C1 segment of cervical spinal cord (tissue), 14 donors: Measurements from ENCODE around the gene TIMM23.
"Not testable (repeated sequence)": the region's sequence is repeated elsewhere in the genome, so short reads cannot be mapped to it uniquely, and the experiment has no call there.

Source experiments
- DNase-seq, 14 donors: peaks; one replicate each; lab custom pipeline; 2025; lab: John Stamatoyannopoulos, UW

Gene TIMM23

GRCh38 chr10:45997557-45997956 is 25.3 kb downstream of the TIMM23 start:
- DNase-seq, result no peak

DNA sequence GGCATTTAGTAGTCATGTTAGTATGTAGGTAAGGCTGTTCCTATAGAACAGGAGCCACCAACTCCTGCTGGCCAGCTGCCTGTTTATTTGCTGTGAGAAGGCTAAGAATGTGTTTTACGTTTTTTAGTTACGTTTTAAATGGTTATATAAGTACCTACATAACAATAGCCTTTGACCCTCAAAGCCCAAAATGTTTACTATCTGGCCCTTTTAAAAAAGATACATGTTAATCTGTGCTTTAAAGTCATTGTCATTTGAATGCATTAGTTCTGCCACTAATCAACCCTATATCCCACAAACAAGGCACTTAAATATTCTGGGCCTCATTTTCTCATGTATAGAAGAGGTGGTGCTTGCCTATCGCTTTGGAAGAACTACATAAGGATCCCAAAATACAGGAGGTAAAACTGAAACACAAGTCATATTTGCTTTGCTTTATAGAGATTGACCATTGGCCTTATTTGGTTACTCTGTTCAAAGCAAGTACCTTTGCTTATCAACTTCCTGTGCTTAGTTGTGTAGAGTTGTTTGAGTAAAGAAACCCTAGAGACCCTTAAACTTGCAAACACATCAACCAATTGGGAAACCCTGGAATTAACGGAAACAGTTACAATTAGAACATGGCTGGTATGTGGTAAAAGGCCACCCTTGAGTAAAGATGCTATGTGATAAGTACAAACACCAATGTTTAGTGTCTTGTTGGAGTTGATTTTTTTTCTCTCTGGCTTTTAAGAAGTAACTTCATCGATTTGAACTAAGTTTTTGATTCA is 25.9 kb downstream of the TIMM23 start:
- no peak for DNase-seq

GRCh38 chr10:45999955-46000354 is 27.7 kb downstream of the TIMM23 start:
- not testable (repeated sequence) for DNase-seq

DNA sequence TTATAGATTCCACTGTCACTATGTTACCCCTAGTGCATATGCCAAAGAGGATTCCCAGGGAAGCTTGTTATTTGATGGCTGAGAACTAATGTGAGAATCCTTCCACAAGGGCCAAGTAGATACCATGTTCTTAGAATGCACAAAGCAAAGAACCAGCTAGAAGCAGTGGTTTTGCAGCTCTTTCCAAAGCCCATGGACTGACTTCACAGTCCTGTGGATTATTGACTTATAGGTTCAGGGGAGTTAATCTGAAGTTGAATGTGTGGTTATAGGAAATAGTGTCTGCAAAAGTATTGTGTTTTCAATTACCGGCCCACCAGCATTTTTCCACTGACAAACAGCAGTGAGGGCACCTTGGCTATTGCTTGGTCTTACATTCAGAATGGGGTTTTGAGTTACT is 28.2 kb downstream of the TIMM23 start:
- no peak for DNase-seq

GRCh38 chr10:46001187-46001756 is 29.0 kb downstream of the TIMM23 start:
- DNase-seq, result no peak

DNA sequence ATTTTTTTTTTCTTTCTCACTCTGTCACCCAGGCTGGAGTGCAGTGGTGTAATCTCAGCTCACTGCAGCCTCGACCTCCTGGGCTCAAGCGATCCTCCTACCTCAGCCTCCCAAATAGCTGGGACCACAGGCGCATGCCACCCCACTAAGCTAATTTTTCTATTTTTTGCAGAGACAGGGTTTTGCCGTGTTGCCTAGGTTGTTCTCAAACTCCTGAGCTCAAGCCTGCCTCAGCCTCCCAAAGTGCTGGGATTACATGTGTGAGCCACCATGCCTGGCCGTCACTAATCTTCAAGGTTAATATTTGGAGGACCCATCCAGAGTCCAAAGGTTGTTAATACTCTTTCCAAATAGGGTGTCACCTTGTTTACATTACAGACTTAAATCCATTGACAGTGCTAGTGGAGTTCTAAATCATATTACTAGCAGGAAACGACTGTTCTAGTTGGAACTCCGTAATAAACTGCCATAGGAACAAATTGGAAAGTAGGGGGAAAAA is 29.9 kb downstream of the TIMM23 start:
- not testable (repeated sequence) for DNase-seq

GRCh38 chr10:46002916-46003693 is 30.8 kb downstream of the TIMM23 start:
- no peak for DNase-seq

GRCh38 chr10:46004963-46005362 is 32.7 kb downstream of the TIMM23 start:
- DNase-seq, result no peak

- DNase-seq, result no peak
Measured at GRCh38 chr10:46005383-46005782, 33.1 kb downstream of the TIMM23 start.

- DNase-seq, result no peak
Measured at GRCh38 chr10:46006219-46006618, 33.9 kb downstream of the TIMM23 start.

- DNase-seq, result no peak
Measured at GRCh38 chr10:46012746-46013145, 40.5 kb downstream of the TIMM23 start.

DNA sequence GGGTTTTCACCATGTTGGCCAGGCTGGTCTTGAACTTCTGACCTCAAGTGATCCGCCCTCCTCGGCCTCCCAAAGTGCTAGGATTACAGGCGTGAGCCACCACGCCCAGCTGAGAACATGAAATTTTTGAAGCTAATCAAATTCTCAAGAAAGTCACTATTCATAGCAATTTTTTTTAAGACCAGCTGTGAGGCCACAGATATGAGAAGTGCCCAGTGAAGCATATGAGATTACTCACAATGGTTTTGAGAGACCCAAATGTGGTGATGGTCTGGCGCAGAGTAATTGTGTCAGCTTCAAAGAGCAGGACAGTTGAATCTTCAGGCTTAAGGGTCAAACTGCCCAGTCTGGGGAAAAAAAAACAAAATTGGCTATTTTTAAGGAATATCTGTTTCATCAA is 41.9 kb downstream of the TIMM23 start:
- no peak for DNase-seq

DNA sequence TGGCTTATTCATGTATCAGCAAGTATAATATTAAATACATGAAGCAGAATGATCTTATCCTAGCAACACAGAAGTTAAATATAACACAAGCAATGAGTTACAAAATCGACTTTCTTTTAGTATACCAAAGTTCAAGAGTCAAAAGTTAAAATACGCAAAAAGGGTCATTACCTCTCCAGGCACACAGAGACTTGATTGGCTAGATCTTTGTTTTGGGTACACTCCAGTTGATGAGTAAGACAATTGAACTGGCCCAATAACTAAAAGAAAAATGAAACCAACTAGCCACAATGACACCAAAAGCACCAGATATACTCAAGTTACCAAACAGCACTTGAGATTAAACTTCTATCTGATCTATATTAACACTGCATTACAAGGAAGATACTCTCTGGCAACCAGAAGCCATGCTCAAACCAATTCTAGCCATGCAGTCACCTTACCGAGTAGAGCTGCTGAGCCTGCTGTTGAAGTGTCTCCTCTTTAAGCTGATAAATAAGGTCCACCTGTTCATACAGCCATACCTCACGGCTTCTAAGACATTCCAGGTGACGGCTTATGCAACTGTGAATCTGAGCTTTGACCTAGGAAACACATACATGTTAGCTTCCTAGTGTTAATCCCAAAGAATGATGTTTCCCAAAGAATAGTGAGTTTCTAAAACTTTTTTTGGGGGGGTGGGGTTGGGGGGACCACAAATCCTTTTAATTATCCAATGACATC is 42.6 kb downstream of the TIMM23 start:
- no peak for DNase-seq

GRCh38 chr10:46016190-46016589 is 43.9 kb downstream of the TIMM23 start:
- no peak for DNase-seq

DNA sequence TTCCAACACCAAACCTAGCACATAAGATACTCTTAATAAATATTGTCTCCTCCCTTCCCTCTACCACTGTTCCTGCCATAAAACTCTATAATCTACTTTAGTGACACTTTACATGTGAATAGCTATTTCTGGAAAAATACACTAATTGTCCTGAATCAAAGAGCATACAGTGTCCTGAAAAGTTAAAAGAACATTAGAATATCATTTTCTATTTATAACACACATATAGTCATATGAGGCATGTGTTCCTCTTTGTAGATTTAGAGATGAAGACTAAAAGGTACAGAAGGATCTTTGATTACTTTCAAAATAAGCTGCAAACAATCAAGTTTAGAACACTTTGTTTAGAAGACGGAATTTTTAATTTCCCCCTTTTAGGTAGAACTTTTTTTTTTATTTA is 44.5 kb downstream of the TIMM23 start:
- DNase-seq, result no peak

- DNase-seq, result no peak
Measured at GRCh38 chr10:46017733-46018132, 45.4 kb downstream of the TIMM23 start.

GRCh38 chr10:46018453-46019176 is 46.3 kb downstream of the TIMM23 start:
- DNase-seq, result no peak

GRCh38 chr10:46019177-46019528 is 46.9 kb downstream of the TIMM23 start:
- no peak for DNase-seq

DNA sequence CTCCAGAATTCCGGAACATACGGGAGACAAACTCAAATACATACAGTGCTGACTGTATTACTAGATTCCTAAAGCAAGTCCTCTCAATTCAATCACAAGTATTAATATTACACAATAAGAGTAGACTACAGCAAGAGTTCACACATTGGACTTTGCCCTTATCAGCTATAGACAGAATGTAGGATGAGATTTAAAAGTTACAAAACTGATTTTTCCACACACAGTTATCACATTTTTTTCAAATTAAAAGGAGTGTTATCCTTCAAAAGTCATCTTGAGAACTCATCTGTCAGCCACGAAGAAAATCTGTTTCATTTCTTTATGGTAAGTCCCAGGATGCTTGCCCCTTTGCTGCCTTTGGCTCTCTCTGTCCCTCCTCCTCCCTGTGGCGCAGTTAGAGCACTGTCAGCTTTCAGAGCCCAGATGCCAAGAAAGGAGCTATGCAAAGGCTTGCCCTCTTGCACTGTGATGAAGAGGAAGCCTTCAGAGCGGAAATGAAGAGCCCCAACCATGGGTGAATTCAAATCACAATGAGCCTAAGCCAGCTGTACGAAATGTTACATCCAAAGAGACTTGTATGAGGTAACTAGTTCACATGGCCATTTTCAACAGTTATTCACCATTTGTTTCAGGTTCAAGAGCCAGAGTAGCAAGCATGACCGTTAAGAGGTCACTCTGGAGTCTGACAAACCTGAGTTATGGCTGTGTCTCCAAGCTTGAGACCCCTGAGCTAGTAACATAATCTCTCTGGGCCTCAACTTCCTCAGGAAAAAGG is 47.5 kb downstream of the TIMM23 start:
- peak in 6 of 14 donors; percentile 5 to 40 (median 14) for DNase-seq

DNA sequence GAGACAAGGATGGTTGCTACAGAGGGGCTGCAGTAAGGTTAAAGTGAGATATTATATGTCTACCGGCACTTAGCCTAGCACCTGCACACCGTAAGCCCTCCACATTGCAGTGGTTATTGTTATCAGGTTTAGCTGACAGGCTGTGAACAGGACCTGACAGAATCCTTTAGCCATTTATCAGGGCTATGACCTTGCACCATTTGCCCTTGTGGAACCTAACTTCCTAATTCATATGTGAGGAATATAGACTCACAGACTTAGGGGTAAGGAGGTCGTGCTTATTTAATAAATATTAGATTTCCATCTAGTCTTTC is 48.0 kb downstream of the TIMM23 start:
- DNase-seq, result no peak
